PFSK-1 (cell line): ENCODE measurements around the gene TUBAL3.

Source experiments
- FOXP2 ChIP-seq: optimal IDR thresholded peaks from 2 replicates; pipeline ENCODE3; 2011; ENCODE audit warnings: borderline replicate concordance, control low read depth, inconsistent platforms; ENCODE audit not compliant: insufficient read depth; ENCODE audit errors: extremely low read length, extremely low read depth
- POLR2AphosphoS5 ChIP-seq: IDR thresholded peaks from 2 replicates; pipeline ENCODE4 v1.6.1; 2012; ENCODE audit warnings: low read depth, mild to moderate bottlenecking, control low read depth, low read length, moderate library complexity
- SIN3A ChIP-seq: IDR thresholded peaks from 2 replicates; pipeline ENCODE4 v1.6.1; 2012; ENCODE audit warnings: mild to moderate bottlenecking, low read length, moderate library complexity, borderline replicate concordance; ENCODE audit not compliant: insufficient read depth
- TF ChIP-seq, protein P1 (sequence below), 2 experiments: IDR thresholded peaks; 2 replicates each; pipeline versions ENCODE4 v1.6.1 to v1.8.0; 2011 to 2012; ENCODE audit warnings: low read depth in 2 of 2, low read length in 2 of 2, control low read depth in 1 of 2, inconsistent platforms in 1 of 2, mild to moderate bottlenecking in 1 of 2, moderate library complexity in 1 of 2; ENCODE audit not compliant: insufficient read depth in 1 of 2

- TF ChIP-seq POLR2AphosphoS5 (no peak), FOXP2 (no peak), SIN3A (no peak)
- TF ChIP-seq, protein P1, sequence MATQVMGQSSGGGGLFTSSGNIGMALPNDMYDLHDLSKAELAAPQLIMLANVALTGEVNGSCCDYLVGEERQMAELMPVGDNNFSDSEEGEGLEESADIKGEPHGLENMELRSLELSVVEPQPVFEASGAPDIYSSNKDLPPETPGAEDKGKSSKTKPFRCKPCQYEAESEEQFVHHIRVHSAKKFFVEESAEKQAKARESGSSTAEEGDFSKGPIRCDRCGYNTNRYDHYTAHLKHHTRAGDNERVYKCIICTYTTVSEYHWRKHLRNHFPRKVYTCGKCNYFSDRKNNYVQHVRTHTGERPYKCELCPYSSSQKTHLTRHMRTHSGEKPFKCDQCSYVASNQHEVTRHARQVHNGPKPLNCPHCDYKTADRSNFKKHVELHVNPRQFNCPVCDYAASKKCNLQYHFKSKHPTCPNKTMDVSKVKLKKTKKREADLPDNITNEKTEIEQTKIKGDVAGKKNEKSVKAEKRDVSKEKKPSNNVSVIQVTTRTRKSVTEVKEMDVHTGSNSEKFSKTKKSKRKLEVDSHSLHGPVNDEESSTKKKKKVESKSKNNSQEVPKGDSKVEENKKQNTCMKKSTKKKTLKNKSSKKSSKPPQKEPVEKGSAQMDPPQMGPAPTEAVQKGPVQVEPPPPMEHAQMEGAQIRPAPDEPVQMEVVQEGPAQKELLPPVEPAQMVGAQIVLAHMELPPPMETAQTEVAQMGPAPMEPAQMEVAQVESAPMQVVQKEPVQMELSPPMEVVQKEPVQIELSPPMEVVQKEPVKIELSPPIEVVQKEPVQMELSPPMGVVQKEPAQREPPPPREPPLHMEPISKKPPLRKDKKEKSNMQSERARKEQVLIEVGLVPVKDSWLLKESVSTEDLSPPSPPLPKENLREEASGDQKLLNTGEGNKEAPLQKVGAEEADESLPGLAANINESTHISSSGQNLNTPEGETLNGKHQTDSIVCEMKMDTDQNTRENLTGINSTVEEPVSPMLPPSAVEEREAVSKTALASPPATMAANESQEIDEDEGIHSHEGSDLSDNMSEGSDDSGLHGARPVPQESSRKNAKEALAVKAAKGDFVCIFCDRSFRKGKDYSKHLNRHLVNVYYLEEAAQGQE (IDR thresholded peaks at IDR 0.05; ENCODE audit: insufficient read depth in 1 of 2, low read depth in 2 of 2, low read length in 2 of 2), result no peak
Observed at GRCh38 chr10:5449823-5450222, 45.2 kb upstream of the TUBAL3 start.
